HG03097 (cell line): ENCODE measurements around the gene RASGRF2.

Experiments used
- ATAC-seq: cut with Tn5 transposase; IDR thresholded peaks from one replicate; pipeline ENCODE4 v1.9.1; 2021; ENCODE audit not compliant: unreplicated experiment, low FRiP score

The RASGRF2 gene

GRCh38 chr5:81132381-81132780, 172.2 kb downstream of the RASGRF2 start:
- ATAC-seq = no peak

GRCh38 chr5:81134066-81134465, 173.9 kb downstream of the RASGRF2 start:
- no peak for ATAC-seq

GRCh38 chr5:81134566-81134965, 174.4 kb downstream of the RASGRF2 start:
- ATAC-seq = no peak

GRCh38 chr5:81136557-81136956, 176.4 kb downstream of the RASGRF2 start:
- no peak for ATAC-seq

- ATAC-seq = no peak
These were observed 177.7 kb downstream of the RASGRF2 start for GRCh38 chr5:81137833-81138232.

- ATAC-seq = no peak
These were observed 180.3 kb downstream of the RASGRF2 start for GRCh38 chr5:81140441-81140840.

GRCh38 chr5:81140943-81141342, 180.8 kb downstream of the RASGRF2 start:
- ATAC-seq = no peak

GRCh38 chr5:81142108-81142507, 181.9 kb downstream of the RASGRF2 start:
- no peak for ATAC-seq

- ATAC-seq = no peak
These were observed 185.3 kb downstream of the RASGRF2 start for GRCh38 chr5:81145329-81145935.

GRCh38 chr5:81146031-81146430, 185.9 kb downstream of the RASGRF2 start:
- no peak for ATAC-seq

GRCh38 chr5:81147011-81147885, 187.1 kb downstream of the RASGRF2 start:
- no peak for ATAC-seq

GRCh38 chr5:81147886-81148571, 187.9 kb downstream of the RASGRF2 start:
- ATAC-seq = no peak

- no peak for ATAC-seq
These were observed 191.4 kb downstream of the RASGRF2 start for GRCh38 chr5:81151546-81151945.

- no peak for ATAC-seq
These were observed 194.6 kb downstream of the RASGRF2 start for GRCh38 chr5:81154725-81155124.

GRCh38 chr5:81156732-81157131, 196.6 kb downstream of the RASGRF2 start:
- ATAC-seq = no peak

GRCh38 chr5:81161012-81161601, 200.9 kb downstream of the RASGRF2 start:
- no peak for ATAC-seq

GRCh38 chr5:81162501-81162900, 202.3 kb downstream of the RASGRF2 start:
- ATAC-seq = no peak

GRCh38 chr5:81163651-81164050, 203.5 kb downstream of the RASGRF2 start:
- ATAC-seq = no peak

- no peak for ATAC-seq
These were observed 204.3 kb downstream of the RASGRF2 start for GRCh38 chr5:81164476-81164875.

GRCh38 chr5:81164936-81165335, 204.8 kb downstream of the RASGRF2 start:
- ATAC-seq = no peak

GRCh38 chr5:81165493-81166119, 205.4 kb downstream of the RASGRF2 start:
- ATAC-seq = no peak
